Right lobe of liver (tissue), 4 donors: ENCODE data around the gene MDFIC2.

Source experiments
- CTCF ChIP-seq, 4 donors: fragments of 200-600 bp in 3 of 4; fragments of 450-650 bp in 1 of 4; IDR thresholded peaks; one replicate each; pipeline versions ENCODE4 v1.5.1 to v1.8.0; 2016 to 2022; ENCODE audit warnings: antibody characterized with exemption in 4 of 4, mild to moderate bottlenecking in 2 of 4
- POLR2A ChIP-seq: fragments of 450-650 bp; IDR thresholded peaks from one replicate; pipeline ENCODE4 v1.6.1; 2017; ENCODE audit warnings: antibody characterized with exemption, mild to moderate bottlenecking
- donor health status: DM: no; HTN: no; CAD: no.
- donor health status: DM: no; HTN: no; CAD: no.
- donor health status: DM: no; HTN: yes; CAD: no.

DNA sequence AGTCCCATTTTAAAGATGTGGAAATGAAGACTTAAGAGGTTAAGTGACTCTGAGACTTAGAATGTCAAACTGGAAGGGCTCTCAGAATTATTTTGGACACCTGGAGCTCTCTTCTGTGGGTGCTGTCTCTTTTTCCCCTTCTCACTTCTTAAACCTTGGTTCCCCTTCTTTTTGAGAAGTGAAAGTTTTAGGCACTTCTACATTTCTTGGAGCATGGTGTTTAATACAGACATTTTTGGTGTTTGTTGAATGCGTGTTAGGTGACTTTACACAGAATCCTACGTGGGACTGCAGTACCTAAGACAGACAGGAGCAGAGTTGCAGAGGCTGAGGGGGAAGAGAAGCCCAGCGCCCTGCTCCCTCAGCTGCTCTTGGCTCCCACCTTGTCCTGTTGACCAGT, 133.3 kb downstream of the MDFIC2 start:
- TF ChIP-seq CTCF (IDR thresholded peaks at IDR 0.05) (no peak), POLR2A (no peak)
